Measurements from ENCODE around the gene GPANK1.

DNA sequence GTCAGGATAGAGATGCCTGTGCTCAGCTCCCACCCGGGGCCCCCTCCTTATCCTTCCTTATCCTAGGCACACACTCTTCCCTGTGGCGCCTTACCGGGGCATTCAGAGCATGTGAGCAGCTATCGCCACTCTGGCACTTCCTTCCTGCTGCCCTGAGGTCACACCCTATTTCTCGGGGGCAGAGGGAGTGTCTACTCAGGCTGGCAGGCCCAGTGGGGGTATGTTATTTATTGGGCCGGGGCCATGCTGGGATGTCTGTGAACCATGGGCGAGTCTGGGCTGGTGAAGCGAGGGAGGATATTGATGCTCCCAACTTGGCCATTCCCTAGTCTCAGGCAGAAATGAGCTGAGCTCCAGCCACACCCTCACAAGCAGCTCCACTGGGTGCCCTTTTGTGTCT, 46.4 kb upstream of the GPANK1 start:
- TF ChIP-seq, protein P1, sequence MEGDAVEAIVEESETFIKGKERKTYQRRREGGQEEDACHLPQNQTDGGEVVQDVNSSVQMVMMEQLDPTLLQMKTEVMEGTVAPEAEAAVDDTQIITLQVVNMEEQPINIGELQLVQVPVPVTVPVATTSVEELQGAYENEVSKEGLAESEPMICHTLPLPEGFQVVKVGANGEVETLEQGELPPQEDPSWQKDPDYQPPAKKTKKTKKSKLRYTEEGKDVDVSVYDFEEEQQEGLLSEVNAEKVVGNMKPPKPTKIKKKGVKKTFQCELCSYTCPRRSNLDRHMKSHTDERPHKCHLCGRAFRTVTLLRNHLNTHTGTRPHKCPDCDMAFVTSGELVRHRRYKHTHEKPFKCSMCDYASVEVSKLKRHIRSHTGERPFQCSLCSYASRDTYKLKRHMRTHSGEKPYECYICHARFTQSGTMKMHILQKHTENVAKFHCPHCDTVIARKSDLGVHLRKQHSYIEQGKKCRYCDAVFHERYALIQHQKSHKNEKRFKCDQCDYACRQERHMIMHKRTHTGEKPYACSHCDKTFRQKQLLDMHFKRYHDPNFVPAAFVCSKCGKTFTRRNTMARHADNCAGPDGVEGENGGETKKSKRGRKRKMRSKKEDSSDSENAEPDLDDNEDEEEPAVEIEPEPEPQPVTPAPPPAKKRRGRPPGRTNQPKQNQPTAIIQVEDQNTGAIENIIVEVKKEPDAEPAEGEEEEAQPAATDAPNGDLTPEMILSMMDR (IDR thresholded peaks at IDR 0.05; ENCODE audit: low read depth, low read length) = no peak
- TF ChIP-seq EZH2phosphoT487 (IDR thresholded peaks at IDR 0.05; ENCODE audit: low read depth) = no peak

Measured in OCI-LY3 (cell line).